HG02588 (cell line): ENCODE data around the gene PLPP7.

Experiments
- ATAC-seq: cut with Tn5 transposase; IDR thresholded peaks from one replicate; pipeline ENCODE4 v1.9.1; 2021; ENCODE audit warnings: mild to moderate bottlenecking, moderate library complexity; ENCODE audit not compliant: unreplicated experiment

Gene PLPP7

GRCh38 chr9:131280660-131281059 lies 8.9 kb upstream of the PLPP7 start:
- ATAC-seq: no peak

GRCh38 chr9:131281119-131281965 lies 8.2 kb upstream of the PLPP7 start:
- no peak for ATAC-seq

GRCh38 chr9:131282175-131282574 lies 7.3 kb upstream of the PLPP7 start:
- ATAC-seq: no peak

- ATAC-seq: no peak
These were observed 6.7 kb upstream of the PLPP7 start for GRCh38 chr9:131282688-131283422.

GRCh38 chr9:131284856-131285255 lies 4.7 kb upstream of the PLPP7 start:
- ATAC-seq: no peak

- no peak for ATAC-seq
These were observed 2.2 kb upstream of the PLPP7 start for GRCh38 chr9:131287359-131287758.

- no peak for ATAC-seq
These were observed 1.3 kb upstream of the PLPP7 start for GRCh38 chr9:131288217-131288616.

- ATAC-seq: no peak
These were observed 678 bp downstream of the PLPP7 start for GRCh38 chr9:131290036-131290766.

GRCh38 chr9:131290767-131291370 lies 1.3 kb downstream of the PLPP7 start:
- ATAC-seq: no peak

GRCh38 chr9:131291795-131292315 lies 2.3 kb downstream of the PLPP7 start:
- no peak for ATAC-seq

- ATAC-seq: no peak
These were observed 3.4 kb downstream of the PLPP7 start for GRCh38 chr9:131292937-131293336.

GRCh38 chr9:131296460-131296859 lies 6.9 kb downstream of the PLPP7 start:
- no peak for ATAC-seq

- no peak for ATAC-seq
These were observed 7.5 kb downstream of the PLPP7 start for GRCh38 chr9:131296906-131297500.

- ATAC-seq: no peak
These were observed 8.4 kb downstream of the PLPP7 start for GRCh38 chr9:131297903-131298302.

GRCh38 chr9:131298341-131298740 lies 8.8 kb downstream of the PLPP7 start:
- ATAC-seq: no peak

- no peak for ATAC-seq
These were observed 9.3 kb downstream of the PLPP7 start for GRCh38 chr9:131298816-131299215.

- ATAC-seq: no peak
These were observed 9.9 kb downstream of the PLPP7 start for GRCh38 chr9:131299346-131299960.

GRCh38 chr9:131299961-131300347 lies 10.4 kb downstream of the PLPP7 start:
- no peak for ATAC-seq

- ATAC-seq: no peak
These were observed 10.9 kb downstream of the PLPP7 start for GRCh38 chr9:131300444-131300843.
